Left lung (tissue), 10 donors: ENCODE measurements around the gene FTCD. TPM values are rescaled to one million over a fixed set of nuclear protein-coding genes. Genes with fewer than 3 reads are reported as not detected.
A peak's percentile ranks its signal among the peaks of the same experiment; 100 is the strongest.

ENCODE experiments used
- ATAC-seq: fragments of 200-7000 bp; cut with Tn5 transposase; one replicate; pipeline ENCODE4 v1.9.1; 2020; ENCODE audit warnings: moderate library complexity
- DNase-seq, 4 donors: peaks; one replicate each; pipeline ENCODE4 v3.0.0-alpha.2; 2013 to 2020
- H3K27ac ChIP-seq, 2 donors: fragments of 200-600 bp; sonication (generic) in 1 of 2; one replicate each; pipeline versions ENCODE4 v1.5.0 to v1.8.0; 2020 to 2021
- H3K27me3 ChIP-seq, 2 donors: fragments of 200-600 bp; sonication (generic) in 1 of 2; one replicate each; pipeline versions ENCODE4 v1.5.0 to v1.8.0; 2020 to 2021
- H3K36me3 ChIP-seq, 2 donors: fragments of 200-600 bp; sonication (generic) in 1 of 2; one replicate each; pipeline versions ENCODE4 v1.5.0 to v1.8.0; 2020 to 2021
- H3K4me1 ChIP-seq, 2 donors: fragments of 200-600 bp; one replicate each; pipeline ENCODE4 v1.8.0; 2021
- H3K4me3 ChIP-seq, 2 donors: fragments of 200-600 bp; sonication (generic) in 1 of 2; one replicate each; pipeline versions ENCODE4 v1.5.0 to v1.8.0; 2020 to 2021; ENCODE audit warnings: mild to moderate bottlenecking in 1 of 2
- H3K9me3 ChIP-seq, 2 donors: fragments of 200-600 bp; sonication (generic) in 1 of 2; one replicate each; pipeline versions ENCODE4 v1.5.0 to v1.8.0; 2020 to 2021
- intact Hi-C, 2 donors: fragments of 100-400 bp; cut with DNase I; formaldehyde crosslinking; loops; one replicate each; pipeline versions ENCODE4 v1.11.2 to v1.14.2; 2022
- polyA plus RNA-seq, 6 donors: library from polyadenylated mRNA; unstranded; fragments of 120-200 nt; gene quantifications; one replicate each; pipeline ENCODE4 v1.2.1, GENCODE V29; 2013; ENCODE audit not compliant: insufficient read length in 6 of 6
- total RNA-seq, 2 donors: library from RNA; stranded (reverse); fragmentation: NEBNext Ultra II Directional; extraction: Animal tissue kit (Norgen Biotek cat#: 25700); gene quantifications; one replicate each; pipeline ENCODE4 v1.2.1, GENCODE V29; 2021
- TF ChIP-seq, protein P1 (sequence below), 2 donors: fragments of 200-600 bp; sonication (generic) in 1 of 2; IDR thresholded peaks; one replicate each; pipeline versions ENCODE4 v1.5.0 to v1.8.0; 2021; ENCODE audit warnings: antibody characterized with exemption in 2 of 2
- donor health status: DM: no; HTN: yes; CAD: no.
- donor health status: DM: no; HTN: no; CAD: no.

Gene FTCD
- total and polyA plus RNA-seq, 8 donors = 0.29 to 2.4 (median 1.6) TPM

- peaks cover 24 to 68% of the 10 kb centered on the region in 2 donors for H3K27me3 ChIP-seq
- H3K4me3 ChIP-seq = no peak overlapping the region
- ATAC-seq (no peak), DNase-seq (no peak)
- H3K4me1 ChIP-seq = peaks cover 0 to 5% of the 10 kb centered on the region in 2 donors
- H3K36me3 ChIP-seq = no peaks in the 10 kb centered on the region
- TF ChIP-seq, protein P1, sequence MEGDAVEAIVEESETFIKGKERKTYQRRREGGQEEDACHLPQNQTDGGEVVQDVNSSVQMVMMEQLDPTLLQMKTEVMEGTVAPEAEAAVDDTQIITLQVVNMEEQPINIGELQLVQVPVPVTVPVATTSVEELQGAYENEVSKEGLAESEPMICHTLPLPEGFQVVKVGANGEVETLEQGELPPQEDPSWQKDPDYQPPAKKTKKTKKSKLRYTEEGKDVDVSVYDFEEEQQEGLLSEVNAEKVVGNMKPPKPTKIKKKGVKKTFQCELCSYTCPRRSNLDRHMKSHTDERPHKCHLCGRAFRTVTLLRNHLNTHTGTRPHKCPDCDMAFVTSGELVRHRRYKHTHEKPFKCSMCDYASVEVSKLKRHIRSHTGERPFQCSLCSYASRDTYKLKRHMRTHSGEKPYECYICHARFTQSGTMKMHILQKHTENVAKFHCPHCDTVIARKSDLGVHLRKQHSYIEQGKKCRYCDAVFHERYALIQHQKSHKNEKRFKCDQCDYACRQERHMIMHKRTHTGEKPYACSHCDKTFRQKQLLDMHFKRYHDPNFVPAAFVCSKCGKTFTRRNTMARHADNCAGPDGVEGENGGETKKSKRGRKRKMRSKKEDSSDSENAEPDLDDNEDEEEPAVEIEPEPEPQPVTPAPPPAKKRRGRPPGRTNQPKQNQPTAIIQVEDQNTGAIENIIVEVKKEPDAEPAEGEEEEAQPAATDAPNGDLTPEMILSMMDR (IDR thresholded peaks at IDR 0.05) = no peak
- H3K27ac ChIP-seq = no peak overlapping the region
- intact Hi-C loops = no loop called here
- peaks cover 0 to 4% of the 10 kb centered on the region in 2 donors for H3K9me3 ChIP-seq
Measured at GRCh38 chr21:46100906-46101305, 54.5 kb downstream of the FTCD start.

- peaks cover 0 to 5% of the 10 kb centered on the region in 2 donors for H3K4me1 ChIP-seq
- intact Hi-C loops = no loop called here
- DNase-seq (no peak), ATAC-seq (no peak)
- peaks cover 0 to 4% of the 10 kb centered on the region in 2 donors for H3K9me3 ChIP-seq
- H3K36me3 ChIP-seq = no peaks in the 10 kb centered on the region
- H3K27ac ChIP-seq = no peak overlapping the region
- TF ChIP-seq, protein P1 (IDR thresholded peaks at IDR 0.05) = no peak
- H3K27me3 ChIP-seq = peaks cover 24 to 68% of the 10 kb centered on the region in 2 donors
- H3K4me3 ChIP-seq = peak overlapping the region in 1 of 2 donors; percentile 6
Measured at GRCh38 chr21:46100426-46100825, 55.0 kb downstream of the FTCD start.

- DNase-seq (peak in 1 of 4 donors; percentile 16), ATAC-seq (no peak)
- peaks cover 24 to 68% of the 10 kb centered on the region in 2 donors for H3K27me3 ChIP-seq
- peaks cover 0 to 5% of the 10 kb centered on the region in 2 donors for H3K4me1 ChIP-seq
- H3K36me3 ChIP-seq = no peaks in the 10 kb centered on the region
- TF ChIP-seq, protein P1 (IDR thresholded peaks at IDR 0.05) = no peak
- H3K4me3 ChIP-seq = peak overlapping the region in 1 of 2 donors; percentile 48
- intact Hi-C loops = no loop called here
- H3K27ac ChIP-seq = peak overlapping the region in 1 of 2 donors; percentile 26
- H3K9me3 ChIP-seq = peaks cover 0 to 4% of the 10 kb centered on the region in 2 donors
Measured at GRCh38 chr21:46100020-46100419, 55.4 kb downstream of the FTCD start.

DNA sequence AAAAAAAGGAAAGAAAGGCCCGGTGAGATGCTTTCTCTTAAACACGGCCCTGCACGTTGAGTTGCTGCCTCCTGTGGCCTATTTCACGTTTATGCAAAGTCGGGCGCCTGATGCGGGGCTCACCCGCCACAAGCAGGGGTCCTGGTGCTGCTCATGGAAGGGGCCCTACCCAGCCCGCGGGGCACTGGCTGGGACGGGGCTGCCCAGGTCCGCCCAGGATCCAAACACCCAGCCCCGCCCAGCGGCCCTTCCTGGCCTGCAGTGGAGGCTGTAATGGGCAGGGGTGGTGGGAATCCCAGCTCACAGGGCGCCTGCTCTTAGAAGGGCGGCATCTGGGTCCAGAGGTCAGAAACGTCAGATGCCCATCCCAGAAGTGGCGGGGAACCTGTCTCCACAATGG, 55.9 kb downstream of the FTCD start:
- H3K4me3 ChIP-seq = peak overlapping the region; percentile 48 to 53
- TF ChIP-seq, protein P1 (IDR thresholded peaks at IDR 0.05) = no peak
- H3K27me3 ChIP-seq = peaks cover 24 to 68% of the 10 kb centered on the region in 2 donors
- intact Hi-C loops = loop anchor here in 1 of 2 donors (5.0 kb wide), 1 partner anchor 117 kb away; the partner anchor contains the start of gene COL6A1
- peak overlapping the region in 1 of 2 donors; percentile 26 for H3K27ac ChIP-seq
- H3K9me3 ChIP-seq = peaks cover 0 to 4% of the 10 kb centered on the region in 2 donors
- H3K36me3 ChIP-seq = no peaks in the 10 kb centered on the region
- DNase-seq (peak in 3 of 4 donors; percentile 30 to 72 (median 36)), ATAC-seq (peak; percentile 24)
- peaks cover 0 to 5% of the 10 kb centered on the region in 2 donors for H3K4me1 ChIP-seq

- Histone ChIP-seq H3K27me3 (peaks cover 24 to 65% of the 10 kb centered on the region in 2 donors), H3K27ac (peak overlapping the region; percentile 61 to 81), H3K4me1 (peaks cover 0 to 5% of the 10 kb centered on the region in 2 donors), H3K9me3 (peaks cover 0 to 4% of the 10 kb centered on the region in 2 donors), H3K4me3 (peak overlapping the region; percentile 48 to 53), H3K36me3 (no peaks in the 10 kb centered on the region)
- TF ChIP-seq, protein P1 (IDR thresholded peaks at IDR 0.05) = no peak
- ATAC-seq (peak; percentile 22), DNase-seq (peak in 3 of 4 donors; percentile 31 to 75 (median 35))
- intact Hi-C loops = loop anchor here in 1 of 2 donors (5.0 kb wide), 1 partner anchor 116 kb away; the partner anchor contains the start of gene COL6A1
Measured at GRCh38 chr21:46098303-46099141, 56.9 kb downstream of the FTCD start.
